Rectal smooth muscle tissue (tissue), 1 donor: ENCODE measurements around the gene SAMD5.
"Not testable (repeated sequence)": the region's sequence is repeated elsewhere in the genome, so short reads cannot be mapped to it uniquely, and the experiment has no call there.

ENCODE experiments used
- H3K27ac ChIP-seq: one replicate; pipeline ENCODE4 v1.7.0; 2013; ENCODE audit warnings: low read depth, low read length, inconsistent platforms
- H3K27me3 ChIP-seq: one replicate; pipeline ENCODE4 v1.7.0; 2013; ENCODE audit warnings: low read length; ENCODE audit not compliant: control insufficient read depth, insufficient read depth
- H3K36me3 ChIP-seq: one replicate; pipeline ENCODE4 v1.7.0; 2013; ENCODE audit warnings: low read length; ENCODE audit not compliant: control insufficient read depth, insufficient read depth
- H3K4me1 ChIP-seq: one replicate; pipeline ENCODE4 v1.7.0; 2013; ENCODE audit warnings: low read length; ENCODE audit not compliant: control insufficient read depth, insufficient read depth
- H3K4me3 ChIP-seq: one replicate; pipeline ENCODE4 v1.7.0; 2013; ENCODE audit warnings: low read length
- H3K9ac ChIP-seq: one replicate; pipeline ENCODE4 v1.7.0; 2013; ENCODE audit warnings: low read length

SAMD5 gene

DNA sequence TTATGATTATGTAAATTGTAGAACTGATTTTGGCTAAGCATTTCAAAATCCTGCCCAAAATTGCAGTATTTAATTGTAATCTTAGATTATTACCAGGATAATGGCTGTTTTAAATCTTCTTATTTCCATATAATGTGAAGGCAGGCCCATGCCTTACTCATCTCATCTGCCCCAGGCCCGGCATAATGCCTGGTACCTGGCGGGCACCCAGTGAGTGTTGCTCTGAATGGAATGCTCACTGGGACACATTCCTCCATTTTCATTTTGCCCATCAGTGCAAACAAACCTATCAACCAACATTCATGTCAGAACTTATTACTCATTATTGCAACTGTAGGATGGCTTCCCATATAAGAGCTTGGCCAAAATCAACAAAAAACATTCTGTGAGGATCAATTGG, 22.8 kb downstream of the SAMD5 start:
- Histone ChIP-seq H3K4me3 (no peak overlapping the region), H3K27ac (no peak overlapping the region), H3K36me3 (no peaks in the 10 kb centered on the region), H3K4me1 (no peaks in the 10 kb centered on the region), H3K27me3 (no peaks in the 10 kb centered on the region), H3K9ac (no peak overlapping the region)

DNA sequence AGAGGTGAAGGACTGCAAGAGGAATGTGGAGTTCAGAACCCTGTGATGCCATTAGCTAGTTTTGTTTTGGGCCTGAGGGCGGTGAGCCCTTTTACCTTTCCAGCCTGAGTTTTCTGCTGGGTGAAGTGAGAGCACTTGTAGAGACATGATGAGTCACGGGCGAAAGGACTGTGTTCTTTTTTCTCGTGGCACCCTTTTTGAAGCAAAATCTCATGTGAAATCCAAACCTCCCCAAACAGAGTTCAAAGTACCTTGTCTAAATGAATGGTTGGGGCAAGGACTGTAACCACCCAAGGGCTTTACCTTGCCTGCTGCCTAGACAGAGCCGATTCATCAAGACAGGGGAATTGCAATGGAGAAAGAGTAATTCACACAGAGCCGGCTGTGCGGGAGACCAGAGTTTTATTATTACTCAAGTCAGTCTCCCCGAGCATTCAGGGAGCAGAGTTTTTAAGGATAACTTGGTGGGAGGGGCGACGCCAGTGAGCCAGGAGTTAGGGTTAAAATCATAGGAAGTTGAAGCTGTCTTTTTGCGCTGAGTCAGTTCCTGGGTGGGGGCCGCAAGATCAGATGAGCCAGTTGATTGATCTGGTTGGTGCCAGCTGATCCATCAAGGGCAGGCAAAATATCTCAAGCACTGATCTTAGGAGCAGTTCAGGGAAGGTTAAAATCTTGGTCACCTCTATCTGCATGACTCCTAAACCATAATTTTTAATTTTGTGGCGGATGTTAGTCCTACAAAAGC, 25.8 kb downstream of the SAMD5 start:
- Histone ChIP-seq H3K27ac (no peak overlapping the region), H3K4me1 (no peaks in the 10 kb centered on the region), H3K4me3 (no peak overlapping the region), H3K9ac (no peak overlapping the region), H3K36me3 (no peaks in the 10 kb centered on the region), H3K27me3 (no peaks in the 10 kb centered on the region)

DNA sequence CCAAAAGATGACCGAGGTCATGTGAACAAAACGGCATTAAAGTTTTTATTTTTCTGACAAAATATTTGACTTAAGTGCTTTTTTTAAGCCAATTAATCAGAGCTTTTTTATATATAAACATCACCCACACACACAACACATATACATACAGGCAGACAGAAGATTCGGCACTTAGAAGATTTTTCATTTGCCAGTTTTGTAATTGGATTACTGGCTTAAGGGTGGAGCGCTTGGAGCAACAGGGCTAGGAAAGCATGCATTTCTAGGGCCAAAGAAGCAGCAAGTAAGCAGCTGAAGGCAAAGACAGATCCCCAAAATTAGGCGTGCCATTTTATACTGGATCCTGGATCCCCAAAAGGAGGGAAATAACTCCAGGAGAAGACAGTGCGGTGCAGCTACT, 30.3 kb downstream of the SAMD5 start:
- Histone ChIP-seq H3K4me3 (no peak overlapping the region), H3K27ac (no peak overlapping the region), H3K27me3 (no peaks in the 10 kb centered on the region), H3K9ac (no peak overlapping the region), H3K4me1 (no peaks in the 10 kb centered on the region), H3K36me3 (no peaks in the 10 kb centered on the region)

DNA sequence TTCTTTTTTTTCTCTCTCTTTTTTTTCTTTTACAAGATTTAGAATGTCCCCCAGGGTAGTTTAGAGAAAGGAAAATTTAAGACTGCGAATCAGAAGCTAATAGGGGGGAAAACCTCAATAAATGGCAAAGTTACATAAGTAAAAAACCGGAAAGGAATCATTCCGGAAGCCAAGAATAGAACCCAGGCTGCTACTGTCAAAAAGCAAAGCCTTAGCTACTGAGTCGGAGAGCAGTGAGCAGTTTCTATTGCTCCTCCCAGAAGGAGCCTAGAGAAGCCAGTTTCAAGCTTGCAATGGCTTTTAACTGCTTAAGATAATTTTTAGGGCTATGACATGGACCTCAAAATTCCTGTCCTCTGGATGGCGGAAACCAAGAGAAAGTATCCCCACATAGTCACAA, 31.6 kb downstream of the SAMD5 start:
- Histone ChIP-seq H3K4me3 (no peak overlapping the region), H3K27me3 (no peaks in the 10 kb centered on the region), H3K9ac (no peak overlapping the region), H3K27ac (no peak overlapping the region), H3K36me3 (no peaks in the 10 kb centered on the region), H3K4me1 (no peaks in the 10 kb centered on the region)

DNA sequence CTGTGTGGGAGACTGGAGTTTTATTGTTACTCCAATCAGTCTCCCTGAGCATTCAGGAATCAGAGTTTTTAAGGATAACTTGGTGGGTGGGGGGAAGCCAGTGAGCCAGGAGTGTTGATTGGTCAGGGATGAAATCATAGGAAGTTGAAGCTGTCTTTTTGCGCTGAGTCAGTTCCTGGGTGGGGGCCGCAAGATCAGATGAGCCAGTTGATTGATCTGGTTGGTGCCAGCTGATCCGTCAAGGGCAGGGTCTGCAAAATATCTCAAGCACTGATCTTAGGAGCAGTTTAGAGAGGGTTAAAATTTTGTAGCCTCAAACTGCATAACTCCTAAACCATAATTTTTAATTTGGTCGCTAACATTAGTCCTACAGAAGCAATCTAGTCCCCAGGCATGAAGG, 33.9 kb downstream of the SAMD5 start:
- H3K9ac ChIP-seq, H3K4me3 ChIP-seq, H3K36me3 ChIP-seq, H3K27ac ChIP-seq, H3K27me3 ChIP-seq, H3K4me1 ChIP-seq: not testable (repeated sequence)

DNA sequence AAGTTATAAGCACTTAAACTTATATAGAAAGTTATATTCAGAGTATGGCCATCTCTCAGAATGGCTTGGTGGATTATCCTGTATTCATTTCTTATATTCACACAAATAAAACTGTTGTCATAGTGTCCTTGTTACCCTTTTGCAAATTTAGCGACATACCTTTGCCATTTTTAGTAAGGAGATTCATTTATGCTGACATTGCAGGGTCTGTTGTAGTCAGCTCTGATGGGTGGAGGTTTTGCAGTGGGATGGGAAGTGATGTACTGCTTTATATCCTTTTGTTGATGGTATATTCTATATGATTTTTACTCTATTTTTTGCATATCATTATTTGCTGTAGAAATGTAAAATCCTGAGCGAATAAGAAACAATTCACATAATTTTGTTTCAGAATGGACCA, 35.9 kb downstream of the SAMD5 start:
- no peaks in the 10 kb centered on the region for H3K4me1 ChIP-seq
- H3K4me3 ChIP-seq = no peak overlapping the region
- no peak overlapping the region for H3K9ac ChIP-seq
- H3K27me3 ChIP-seq = no peaks in the 10 kb centered on the region
- no peak overlapping the region for H3K27ac ChIP-seq
- no peaks in the 10 kb centered on the region for H3K36me3 ChIP-seq

DNA sequence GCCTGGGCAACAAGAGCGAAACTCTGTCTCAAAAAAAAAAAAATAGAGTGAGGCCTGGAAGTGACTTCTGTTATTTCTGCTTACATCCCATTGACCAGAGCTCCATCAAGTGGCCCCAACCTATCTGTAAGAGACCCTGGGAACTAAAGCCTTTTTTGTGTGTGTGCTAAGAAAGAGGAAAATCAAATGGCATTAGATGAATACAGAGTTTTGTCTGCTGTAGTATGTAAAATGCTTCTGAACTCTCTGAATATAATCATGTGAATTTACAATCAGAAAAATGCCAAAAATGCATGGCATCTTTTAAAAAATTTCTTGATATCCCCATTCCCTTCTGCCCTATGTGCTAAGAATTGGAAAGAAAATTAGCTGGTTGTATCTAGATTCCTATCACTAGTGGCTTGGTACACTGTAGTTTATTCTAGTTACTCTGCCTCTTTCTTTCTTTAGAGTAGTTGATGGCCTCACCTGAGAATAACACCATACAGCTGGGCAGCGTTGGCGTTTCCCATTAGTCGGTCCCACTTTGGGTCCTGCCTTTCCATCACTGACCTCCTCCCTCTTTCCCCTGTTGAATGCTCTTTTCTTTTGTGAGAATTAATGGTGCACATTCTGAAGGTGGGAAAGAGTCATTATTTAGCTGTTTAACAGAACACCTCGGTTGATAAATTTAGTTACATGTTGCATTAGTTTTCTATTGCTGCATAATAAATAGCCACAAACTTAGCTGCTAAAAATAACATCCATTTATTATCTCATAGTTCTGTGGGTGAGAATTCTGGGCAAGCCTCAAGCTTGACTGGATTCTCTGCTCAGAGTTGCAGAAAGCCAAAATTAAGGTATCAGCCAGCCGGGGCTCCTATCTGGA, 38.2 kb downstream of the SAMD5 start:
- H3K4me3 ChIP-seq = no peak overlapping the region
- no peaks in the 10 kb centered on the region for H3K27me3 ChIP-seq
- no peak overlapping the region for H3K9ac ChIP-seq
- no peaks in the 10 kb centered on the region for H3K4me1 ChIP-seq
- no peaks in the 10 kb centered on the region for H3K36me3 ChIP-seq
- H3K27ac ChIP-seq = no peak overlapping the region

DNA sequence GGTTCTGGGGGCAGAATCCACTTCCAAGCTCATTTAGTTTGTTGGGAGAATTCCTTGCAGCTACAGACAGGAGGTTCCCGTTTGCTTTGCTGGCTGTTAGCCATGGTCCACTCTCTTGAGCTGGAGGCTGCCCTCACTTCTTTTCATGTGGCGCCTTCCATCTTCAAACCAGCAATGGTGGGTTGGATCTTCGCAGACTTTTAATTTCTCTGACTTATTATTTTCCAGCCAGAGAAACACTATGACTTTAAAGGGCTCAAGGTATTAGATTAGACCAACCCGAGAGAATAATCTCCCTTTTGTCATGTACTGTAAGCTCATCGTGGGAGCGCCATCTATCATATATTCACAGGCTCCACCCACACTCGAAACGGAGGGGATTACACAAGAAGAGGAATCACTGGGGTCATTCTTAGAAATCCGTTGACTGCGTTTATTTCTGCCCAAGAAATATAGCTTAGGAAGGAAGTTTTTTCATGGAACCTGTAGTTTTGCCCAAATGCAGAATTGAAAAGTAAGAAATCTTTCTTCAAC, 38.9 kb downstream of the SAMD5 start:
- no peak overlapping the region for H3K27ac ChIP-seq
- no peak overlapping the region for H3K9ac ChIP-seq
- H3K27me3 ChIP-seq = no peaks in the 10 kb centered on the region
- H3K36me3 ChIP-seq = no peaks in the 10 kb centered on the region
- no peaks in the 10 kb centered on the region for H3K4me1 ChIP-seq
- no peak overlapping the region for H3K4me3 ChIP-seq

DNA sequence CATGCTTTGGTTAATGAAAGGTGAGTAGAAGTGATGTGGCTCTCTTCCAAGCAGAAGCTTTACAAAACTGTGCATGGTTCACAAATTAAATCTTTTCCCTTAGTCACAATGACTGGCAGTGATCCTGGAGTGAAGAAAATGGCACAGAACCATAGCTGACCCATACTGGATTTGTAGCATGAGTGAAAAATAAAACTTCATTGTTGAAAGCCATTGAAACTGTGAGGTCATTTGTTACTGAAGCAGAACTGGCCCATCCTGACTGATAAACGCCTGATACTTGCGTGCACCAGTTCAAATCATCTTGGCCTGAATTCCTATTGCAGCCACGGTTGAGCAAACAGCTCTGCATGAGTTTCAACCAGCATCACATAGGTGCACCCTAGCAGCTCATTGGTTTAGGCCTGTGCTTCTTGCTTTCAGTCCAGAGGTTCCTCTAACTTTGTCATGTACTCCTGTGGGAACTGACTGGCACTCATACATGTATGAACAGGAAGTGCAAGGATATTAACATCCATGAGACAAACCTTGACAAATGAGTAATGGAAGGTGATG, 40.5 kb downstream of the SAMD5 start:
- Histone ChIP-seq H3K27ac (no peak overlapping the region), H3K4me1 (no peaks in the 10 kb centered on the region), H3K36me3 (no peaks in the 10 kb centered on the region), H3K4me3 (no peak overlapping the region), H3K27me3 (no peaks in the 10 kb centered on the region), H3K9ac (no peak overlapping the region)

DNA sequence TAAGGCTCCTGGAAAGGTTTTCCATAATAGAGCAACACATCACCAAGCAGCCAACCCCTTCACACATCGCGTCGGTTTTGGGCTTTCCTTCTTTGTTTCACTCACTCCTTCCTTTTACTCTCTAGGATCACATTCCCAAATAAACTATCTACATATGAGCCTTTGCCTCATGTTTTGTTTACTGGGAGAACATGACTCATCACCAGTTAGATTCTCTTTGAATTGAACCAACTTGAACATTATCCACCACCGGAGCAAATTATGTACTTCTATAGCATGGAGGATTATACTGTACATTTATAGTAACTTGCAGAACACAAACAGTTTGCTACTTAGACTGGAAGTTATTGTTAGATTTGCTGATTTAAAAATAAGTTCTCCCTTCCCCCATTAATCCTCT, 41.0 kb downstream of the SAMD5 start:
- Histone ChIP-seq H3K4me3 (no peak overlapping the region), H3K27me3 (no peaks in the 10 kb centered on the region), H3K4me1 (no peaks in the 10 kb centered on the region), H3K27ac (no peak overlapping the region), H3K36me3 (no peaks in the 10 kb centered on the region), H3K9ac (no peak overlapping the region)

DNA sequence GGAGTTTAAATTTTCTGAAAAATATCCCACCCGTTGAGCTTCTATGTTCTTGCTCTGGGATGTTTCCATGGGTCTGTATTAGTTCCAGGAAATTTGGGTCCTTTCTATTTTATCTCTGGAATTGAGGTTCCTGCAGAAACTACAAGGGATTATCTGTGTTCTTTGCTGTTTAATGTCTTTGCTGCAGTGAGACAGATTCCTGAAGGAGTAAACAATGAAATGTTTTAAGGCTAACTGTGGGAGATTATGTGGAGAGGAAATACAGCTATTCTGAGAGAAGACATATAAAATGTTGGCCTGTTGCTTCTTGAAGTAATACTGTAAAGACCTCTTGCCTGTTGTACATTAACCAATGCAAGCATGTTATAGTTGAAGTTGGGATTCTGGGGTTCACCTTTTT, 43.5 kb downstream of the SAMD5 start:
- Histone ChIP-seq H3K4me3 (no peak overlapping the region), H3K9ac (no peak overlapping the region), H3K4me1 (no peaks in the 10 kb centered on the region), H3K27ac (no peak overlapping the region), H3K36me3 (no peaks in the 10 kb centered on the region), H3K27me3 (no peaks in the 10 kb centered on the region)

DNA sequence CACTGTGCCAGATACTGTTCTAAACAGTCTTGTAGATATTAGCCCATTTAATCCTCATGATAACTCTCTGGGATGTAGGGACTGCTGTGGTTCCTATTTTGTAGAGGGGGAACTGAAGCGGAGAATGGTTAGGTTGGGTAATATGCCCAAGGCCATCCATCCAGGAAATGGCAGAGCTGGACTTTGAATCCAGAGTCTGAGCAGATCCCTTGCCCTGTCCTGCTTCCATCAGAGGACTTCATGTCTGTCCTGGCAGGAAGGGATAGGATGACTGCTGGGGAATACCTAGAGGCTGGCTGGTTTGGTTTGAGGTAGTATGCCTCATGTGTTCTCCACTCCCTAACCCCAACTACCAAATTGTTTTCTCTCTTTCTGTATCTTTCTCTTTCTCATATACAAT, 44.6 kb downstream of the SAMD5 start:
- Histone ChIP-seq H3K27me3 (no peaks in the 10 kb centered on the region), H3K36me3 (no peaks in the 10 kb centered on the region), H3K27ac (no peak overlapping the region), H3K4me3 (no peak overlapping the region), H3K4me1 (no peaks in the 10 kb centered on the region), H3K9ac (no peak overlapping the region)
